HEK293T (cell line): ENCODE results near the gene LIN7B.
"Not testable (repeated sequence)": the region's sequence is repeated elsewhere in the genome, so short reads cannot be mapped to it uniquely, and the experiment has no call there.

Experiments
- BHLHE40 ChIP-seq: fragments of 450-650 bp; IDR thresholded peaks from 2 replicates; pipeline ENCODE4 v1.6.1; 2016; ENCODE audit warnings: mild to moderate bottlenecking, moderate library complexity, borderline replicate concordance
- FOXA1 ChIP-seq: fragments of 450-650 bp; IDR thresholded peaks from 2 replicates; pipeline ENCODE4 v1.6.1; 2016; ENCODE audit warnings: mild to moderate bottlenecking
- FOXK2 ChIP-seq: fragments of 450-650 bp; IDR thresholded peaks from 2 replicates; pipeline ENCODE4 v1.6.1; 2016; ENCODE audit warnings: mild to moderate bottlenecking
- HDGF ChIP-seq: fragments of 450-650 bp; IDR thresholded peaks from 2 replicates; pipeline ENCODE4 v1.6.1; 2017; ENCODE audit warnings: antibody characterized with exemption, borderline replicate concordance
- L3MBTL2 ChIP-seq: fragments of 450-650 bp; conservative IDR thresholded peaks from 2 replicates; pipeline ENCODE4 v1.6.1; 2016; ENCODE audit warnings: mild to moderate bottlenecking
- NFRKB ChIP-seq: fragments of 450-650 bp; IDR thresholded peaks from 2 replicates; pipeline ENCODE4 v1.6.1; 2016; ENCODE audit warnings: mild to moderate bottlenecking, moderate library complexity
- SP1 ChIP-seq: fragments of 450-650 bp; IDR thresholded peaks from 2 replicates; pipeline ENCODE4 v1.6.1; 2017
- SUZ12 ChIP-seq: fragments of 450-650 bp; IDR thresholded peaks from 2 replicates; pipeline ENCODE4 v1.6.1; 2016; ENCODE audit warnings: mild to moderate bottlenecking
- TARDBP ChIP-seq: fragments of 450-650 bp; IDR thresholded peaks from 2 replicates; pipeline ENCODE4 v1.6.1; 2016
- ZNF384 ChIP-seq: fragments of 450-650 bp; IDR thresholded peaks from 2 replicates; pipeline ENCODE4 v1.6.1; 2016

- TF ChIP-seq FOXA1, TARDBP, SUZ12, BHLHE40, SP1, ZNF384, FOXK2, NFRKB, L3MBTL2, HDGF: not testable (repeated sequence)
These were observed 9.1 kb downstream of the LIN7B start for GRCh38 chr19:49123285-49123684.
